AG09309 (cell line): ENCODE data around the gene ZNF319.

ENCODE experiments used
- DNase-seq: peaks from one replicate; pipeline ENCODE4 v3.0.0-alpha.2; 2010; ENCODE audit warnings: low read depth
- H3K4me3 ChIP-seq: 2 replicates; pipeline ENCODE4 v1.5.1; 2011; ENCODE audit warnings: mild to moderate bottlenecking, low read depth, low read length, moderate library complexity; ENCODE audit not compliant: control insufficient read depth
- CTCF ChIP-seq: IDR thresholded peaks from 2 replicates; pipeline ENCODE4 v1.5.1; 2011; ENCODE audit warnings: mild to moderate bottlenecking, low read depth, low read length, inconsistent platforms; ENCODE audit not compliant: insufficient read depth, control insufficient read depth; ENCODE audit errors: missing control alignments

ZNF319 gene

GRCh38 chr16:58036943-58037342 is 36.5 kb upstream of the ZNF319 start:
- TF ChIP-seq CTCF, result no peak
- no peak for DNase-seq
- no peak overlapping the region for H3K4me3 ChIP-seq

GRCh38 chr16:58035356-58036170 is 35.1 kb upstream of the ZNF319 start:
- DNase-seq, result no peak
- H3K4me3 ChIP-seq, result no peak overlapping the region
- no peak for TF ChIP-seq CTCF

GRCh38 chr16:58034774-58035173 is 34.3 kb upstream of the ZNF319 start:
- TF ChIP-seq CTCF, result no peak
- no peak overlapping the region for H3K4me3 ChIP-seq
- no peak for DNase-seq

GRCh38 chr16:58034128-58034685 is 33.7 kb upstream of the ZNF319 start:
- DNase-seq, result no peak
- no peak overlapping the region for H3K4me3 ChIP-seq
- TF ChIP-seq CTCF, result no peak

- no peak for DNase-seq
- no peak for TF ChIP-seq CTCF
- H3K4me3 ChIP-seq, result no peak overlapping the region
These were observed 32.3 kb upstream of the ZNF319 start for GRCh38 chr16:58032710-58033293.

- H3K4me3 ChIP-seq, result no peak overlapping the region
- no peak for DNase-seq
- no peak for TF ChIP-seq CTCF
These were observed 30.7 kb upstream of the ZNF319 start for GRCh38 chr16:58031016-58031800.
